ENCODE data around the gene GPR32. TPM values are rescaled to one million over a fixed set of nuclear protein-coding genes. Genes with fewer than 3 reads are reported as not detected.

The GPR32 gene
- total and polyA plus RNA-seq, 10 of the 15 experiments (the other 5 are each of a cell fraction or from before 2014, with no cell fraction given), result not detected

GRCh38 chr19:50779504-50780457 lies 9.5 kb downstream of the GPR32 start:
- peaks cover 4 to 8% of the 10 kb centered on the region in 2 experiments for H3K27me3 ChIP-seq (replicated peaks in 1 of 2; ENCODE audit: control insufficient read depth in 2 of 2, insufficient read depth in 2 of 2, low read length in 1 of 2)
- FAIRE-seq (no peak), ATAC-seq (no peak), DNase-seq (ENCODE audit: low read depth, low spot score) (no peak)
- H3K79me2 ChIP-seq (ENCODE audit: control insufficient read depth, insufficient read depth, low read length), result no peaks in the 10 kb centered on the region
- RAD21 ChIA-PET (ENCODE audit: unreplicated experiment), result interaction anchor here (1.2 kb wide), 2 partner anchors 74 to 243 kb away, joined by 3 read pairs; no protein-coding TSS in a partner anchor
- H3K9me3 ChIP-seq (replicated peaks; ENCODE audit: control insufficient read depth, insufficient read depth, low read length), result no peaks in the 10 kb centered on the region
- no peak overlapping the region for H3K4me2 ChIP-seq (ENCODE audit: control insufficient read depth, insufficient read depth)
- no peak overlapping the region for H3K9ac ChIP-seq (ENCODE audit: control insufficient read depth, insufficient read depth, low read length)
- in situ Hi-C loops (cut with MboI) (no loop called here), intact Hi-C loops (cut with micrococcal nuclease; ENCODE audit: unreplicated experiment) (no loop called here)
- H3K4me3 ChIP-seq, result no peak overlapping the region
- 58% methylated on average over 25 of the region's 25 CpGs for WGBS (ENCODE audit: insufficient coverage, insufficient replicate concordance, low lambda C conversion rate, missing lambda C conversion rate)
- SMC1A ChIA-PET (ENCODE audit: uncharacterized antibody, unreplicated experiment), result interaction anchor here (0.8 to 1.8 kb wide), 4 partner anchors 20 to 423 kb away, joined by 3 to 5 read pairs (median 4); no protein-coding TSS in a partner anchor
- CTCF ChIA-PET, result interaction anchor here (1.2 to 2.0 kb wide), 4 partner anchors 74 to 243 kb away, joined by 3 to 9 read pairs (median 4); no protein-coding TSS in a partner anchor
- no peaks in the 10 kb centered on the region for H3K36me3 ChIP-seq (ENCODE audit: control insufficient read depth in 2 of 2, insufficient read depth in 2 of 2, low read length in 1 of 2)
- H4K20me1 ChIP-seq (ENCODE audit: control insufficient read depth, insufficient read depth), result no peaks in the 10 kb centered on the region
- no TSS peak for BruUV-seq (replicated peaks)
- no peak overlapping the region for H2AFZ ChIP-seq (ENCODE audit: control insufficient read depth, low read depth, low read length)
- H3K27ac ChIP-seq (ENCODE audit: control insufficient read depth, insufficient read depth), result no peak overlapping the region
- POLR2A ChIA-PET, result no interaction called here
- no peaks in the 10 kb centered on the region; the same call in 1 of the 2 replicates for H3K4me1 ChIP-seq (ENCODE audit: control insufficient read depth, insufficient read depth, low read length)
- no peak for TF ChIP-seq EZH2 (IDR thresholded peaks at IDR 0.05; ENCODE audit: borderline replicate concordance, control insufficient read depth, low read depth, low read length)
- TF ChIP-seq POU2F2 (IDR thresholded peaks at IDR 0.05; ENCODE audit: borderline replicate concordance, low read depth, low read length), result no peak
- no peak for TF ChIP-seq TAF1 (IDR thresholded peaks at IDR 0.05; ENCODE audit: borderline replicate concordance, low read depth, low read length)
- no peak for TF ChIP-seq NR2C2 (IDR thresholded peaks at IDR 0.05; ENCODE audit: borderline replicate concordance, control insufficient read depth, insufficient read length, low read depth)
- TF ChIP-seq ESRRA (IDR thresholded peaks at IDR 0.05; ENCODE audit: low read length), result no peak
- TF ChIP-seq ZBTB33 (IDR thresholded peaks at IDR 0.05), result no peak
- TF ChIP-seq MEF2B (IDR thresholded peaks at IDR 0.05; ENCODE audit: partially characterized antibody, poor library complexity, severe bottlenecking), result no peak
- TF ChIP-seq RBBP5 (conservative IDR thresholded peaks at IDR 0.05), result no peak
- TF ChIP-seq EGR1 (IDR thresholded peaks at IDR 0.05; ENCODE audit: borderline replicate concordance in 1 of 2, low read depth in 2 of 2, low read length in 2 of 2), result no peak
- TF ChIP-seq HSF1 (IDR thresholded peaks at IDR 0.05; ENCODE audit: low read depth, low read length), result no peak
- TF ChIP-seq PML (IDR thresholded peaks at IDR 0.05; ENCODE audit: low read length), result no peak
- TF ChIP-seq KDM1A (IDR thresholded peaks at IDR 0.05; ENCODE audit: borderline replicate concordance), result no peak
- no peak for TF ChIP-seq CHD1 (IDR thresholded peaks at IDR 0.05; ENCODE audit: low read depth, low read length)
- TF ChIP-seq CBX3 (IDR thresholded peaks at IDR 0.05; ENCODE audit: borderline replicate concordance, low read depth), result no peak
- TF ChIP-seq STAT3 (IDR thresholded peaks at IDR 0.05; ENCODE audit: low read depth, low read length), result no peak
- TF ChIP-seq RB1 (IDR thresholded peaks at IDR 0.05; ENCODE audit: borderline replicate concordance), result no peak
- no peak for TF ChIP-seq LARP7 (IDR thresholded peaks at IDR 0.05)
- TF ChIP-seq MXI1 (IDR thresholded peaks at IDR 0.05; ENCODE audit: low read depth, low read length), result no peak

Data from GM12878 (cell line).